Chondrocyte (in vitro differentiated cells): ENCODE results near the gene CATSPERD. TPM values are rescaled to one million over a fixed set of nuclear protein-coding genes. Genes with fewer than 3 reads are reported as not detected.

Experiments
- DNase-seq: peaks from one replicate; pipeline ENCODE4 v3.0.0; 2021; ENCODE audit warnings: mixed read lengths, low spot score
- H3K27ac Mint-ChIP-seq: one replicate; pipeline ENCODE4 v1.8.0; 2021; ENCODE audit warnings: mild to moderate bottlenecking, moderate library complexity, mixed read lengths; ENCODE audit not compliant: unreplicated experiment
- H3K27me3 Mint-ChIP-seq: 2 replicates; pipeline ENCODE4 v1.8.0; 2021; ENCODE audit warnings: low read depth, mixed read lengths
- H3K36me3 Mint-ChIP-seq: 2 replicates; pipeline ENCODE4 v1.8.0; 2021; ENCODE audit warnings: low read depth, mixed read lengths
- H3K4me1 Mint-ChIP-seq: 2 replicates; pipeline ENCODE4 v1.8.0; 2021; ENCODE audit warnings: low read depth, mild to moderate bottlenecking, mixed read lengths
- H3K4me3 Mint-ChIP-seq: one replicate; pipeline ENCODE4 v1.8.0; 2021; ENCODE audit warnings: mild to moderate bottlenecking, moderate library complexity, mixed read lengths; ENCODE audit not compliant: unreplicated experiment
- H3K9me3 Mint-ChIP-seq: 2 replicates; pipeline ENCODE4 v1.8.0; 2021; ENCODE audit warnings: low read depth, mixed read lengths
- CTCF ChIP-seq: fragments of 200-600 bp; sonication (generic); IDR thresholded peaks from 2 replicates; pipeline ENCODE4 v1.5.0; 2021; ENCODE audit warnings: antibody characterized with exemption, mild to moderate bottlenecking, moderate library complexity
- total RNA-seq: library from RNA; stranded (reverse); gene quantifications from 3 replicates; pipeline ENCODE4 v1.2.1, GENCODE V29; 2021

The CATSPERD gene
- total RNA-seq, 1 donor from 2014 or later: not detected

GRCh38 chr19:5806905-5807304 is 86.5 kb downstream of the CATSPERD start:
- TF ChIP-seq CTCF: no peak
- H3K4me1 Mint-ChIP-seq: peaks cover 7% of the 10 kb centered on the region
- H3K36me3 Mint-ChIP-seq: no peaks in the 10 kb centered on the region
- no peak overlapping the region for H3K4me3 Mint-ChIP-seq
- no peak overlapping the region for H3K27ac Mint-ChIP-seq
- peaks cover 7% of the 10 kb centered on the region for H3K27me3 Mint-ChIP-seq
- DNase-seq: no peak
- no peaks in the 10 kb centered on the region for H3K9me3 Mint-ChIP-seq

GRCh38 chr19:5808120-5808816 is 87.8 kb downstream of the CATSPERD start:
- Mint-ChIP-seq H3K36me3 (no peaks in the 10 kb centered on the region), H3K4me1 (peaks cover 5% of the 10 kb centered on the region), H3K4me3 (no peak overlapping the region), H3K9me3 (no peaks in the 10 kb centered on the region), H3K27me3 (peaks cover 5% of the 10 kb centered on the region), H3K27ac (no peak overlapping the region)
- no peak for TF ChIP-seq CTCF
- DNase-seq: no peak

- no peaks in the 10 kb centered on the region for H3K36me3 Mint-ChIP-seq
- no peak for TF ChIP-seq CTCF
- no peaks in the 10 kb centered on the region for H3K9me3 Mint-ChIP-seq
- no peak overlapping the region for H3K4me3 Mint-ChIP-seq
- no peaks in the 10 kb centered on the region for H3K4me1 Mint-ChIP-seq
- H3K27ac Mint-ChIP-seq: no peak overlapping the region
- peaks cover 5% of the 10 kb centered on the region for H3K27me3 Mint-ChIP-seq
- DNase-seq: no peak
These were observed 88.6 kb downstream of the CATSPERD start for GRCh38 chr19:5809053-5809452.

- DNase-seq: no peak
- Mint-ChIP-seq H3K9me3 (no peaks in the 10 kb centered on the region), H3K27ac (no peak overlapping the region), H3K4me3 (no peak overlapping the region), H3K4me1 (no peaks in the 10 kb centered on the region), H3K36me3 (no peaks in the 10 kb centered on the region), H3K27me3 (peaks cover under 1% of the 10 kb centered on the region)
- TF ChIP-seq CTCF: no peak
These were observed 89.0 kb downstream of the CATSPERD start for GRCh38 chr19:5809469-5809868.

GRCh38 chr19:5811117-5811516 is 90.7 kb downstream of the CATSPERD start:
- Mint-ChIP-seq H3K27me3 (peaks cover 2% of the 10 kb centered on the region), H3K27ac (no peak overlapping the region), H3K4me3 (no peak overlapping the region), H3K9me3 (no peaks in the 10 kb centered on the region), H3K36me3 (no peaks in the 10 kb centered on the region), H3K4me1 (no peaks in the 10 kb centered on the region)
- no peak for TF ChIP-seq CTCF
- DNase-seq: no peak
